CD4-positive, alpha-beta T cell treated with Interleukin-6 at 100 ng/mL for 8 hours (primary cell): ENCODE data around the gene ATXN7L1.
"Not testable (repeated sequence)": the region's sequence is repeated elsewhere in the genome, so short reads cannot be mapped to it uniquely, and the experiment has no call there.

ENCODE experiments used
- DNase-seq: peaks from one replicate; pipeline ENCODE4 v3.0.0-alpha.2; 2020; ENCODE audit warnings: mixed read lengths, low spot score

Gene ATXN7L1

DNA sequence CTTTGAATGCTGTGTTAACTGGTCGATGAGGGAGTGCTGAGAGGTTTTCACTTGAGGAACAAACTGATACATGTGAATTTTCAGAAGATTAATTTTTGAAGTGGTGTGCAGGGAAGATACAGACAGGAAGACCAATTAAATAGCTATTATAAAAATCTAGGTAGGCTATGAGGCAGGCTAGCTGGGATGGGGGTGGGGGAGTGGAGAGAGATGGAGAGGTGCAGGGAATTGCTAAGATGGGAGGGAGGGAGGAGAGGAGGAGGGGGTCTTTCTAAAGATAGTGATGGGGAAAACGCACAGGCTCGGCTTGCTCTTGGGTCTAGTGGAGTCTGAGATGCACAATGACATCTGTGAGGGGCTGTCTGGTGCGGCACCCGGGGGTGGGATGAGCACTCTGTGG lies 15.2 kb downstream of the ATXN7L1 start:
- DNase-seq, result no peak

DNA sequence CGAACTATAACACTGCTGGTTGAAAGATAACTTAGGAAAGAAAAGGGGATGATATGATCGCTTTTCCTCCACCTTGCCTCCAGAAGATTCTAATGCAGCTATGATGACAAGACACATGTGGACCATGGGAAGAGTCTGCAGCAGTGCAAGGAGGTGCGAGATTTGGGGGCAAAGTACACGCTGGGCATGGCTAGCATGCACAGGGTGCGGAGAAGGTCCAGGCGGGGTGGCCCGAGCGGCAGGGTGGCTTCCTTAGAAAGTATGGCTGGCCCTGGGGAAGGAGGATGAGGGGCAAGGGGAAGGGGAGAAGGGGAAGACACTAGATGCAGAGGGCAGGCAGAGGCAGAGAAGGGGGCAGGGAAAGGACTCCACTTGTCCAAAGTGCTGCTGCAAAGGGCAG lies 15.6 kb downstream of the ATXN7L1 start:
- DNase-seq, result no peak

DNA sequence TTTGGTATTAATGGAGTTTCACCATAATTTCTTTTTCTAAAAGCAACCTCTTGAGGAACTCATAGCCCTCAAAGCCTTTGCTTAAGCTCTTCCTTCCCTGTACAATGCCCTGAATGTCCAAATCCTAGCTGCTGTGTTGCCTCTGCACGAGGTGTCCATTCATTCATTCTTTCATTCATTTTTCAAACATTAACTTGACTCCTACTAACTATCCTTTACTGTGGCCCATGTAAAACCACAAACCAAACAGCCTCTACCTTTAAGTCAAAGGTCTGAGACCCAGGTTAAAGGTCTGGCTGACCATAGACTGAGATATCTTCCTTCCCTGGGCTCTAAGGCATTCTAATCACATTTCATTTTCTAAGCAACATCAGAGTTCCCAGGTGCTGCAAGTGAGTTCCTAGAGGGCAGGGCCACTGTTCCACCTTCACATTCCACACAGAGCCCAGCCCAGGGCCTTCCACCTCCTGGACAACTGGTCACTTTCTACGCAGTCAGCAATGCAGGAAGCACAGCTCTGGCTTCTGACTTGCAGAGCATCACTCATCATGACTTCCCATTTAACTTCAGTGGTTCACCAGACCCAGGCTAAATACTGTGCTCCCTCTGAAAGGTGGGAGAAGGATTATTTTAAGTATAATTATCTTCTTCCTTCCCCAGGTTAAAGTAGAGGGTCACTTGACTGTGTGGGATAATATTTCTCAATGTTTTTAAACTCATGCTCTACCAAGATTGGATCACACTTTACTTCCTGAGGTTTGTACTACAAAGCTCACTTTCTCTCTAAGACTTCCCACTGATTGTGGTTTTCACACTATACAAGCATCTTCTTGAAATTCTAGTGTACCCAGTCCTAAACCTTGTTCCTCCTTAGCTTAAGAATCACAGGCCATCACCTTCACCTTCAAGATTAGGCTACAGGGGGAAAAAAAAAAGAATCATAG lies 19.1 kb downstream of the ATXN7L1 start:
- DNase-seq, result no peak

DNA sequence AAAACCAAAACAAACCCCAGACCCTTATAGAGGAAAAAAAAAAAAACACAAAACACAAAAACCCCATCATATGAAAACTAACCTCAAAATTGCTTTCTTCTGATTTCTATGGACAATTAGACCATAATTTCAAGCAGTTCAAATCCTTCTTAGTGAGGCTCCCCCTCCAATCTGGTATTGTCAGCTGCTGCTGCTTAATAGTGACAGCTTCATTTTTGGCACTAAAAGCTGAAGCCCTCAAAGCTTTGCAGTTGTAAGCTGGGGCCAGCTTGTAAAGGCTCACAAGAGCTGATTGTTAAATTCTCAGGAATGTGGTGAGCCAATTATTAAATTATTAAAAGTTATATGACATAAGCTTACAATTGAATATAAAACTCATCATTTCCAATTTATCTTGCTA lies 21.9 kb downstream of the ATXN7L1 start:
- no peak for DNase-seq

DNA sequence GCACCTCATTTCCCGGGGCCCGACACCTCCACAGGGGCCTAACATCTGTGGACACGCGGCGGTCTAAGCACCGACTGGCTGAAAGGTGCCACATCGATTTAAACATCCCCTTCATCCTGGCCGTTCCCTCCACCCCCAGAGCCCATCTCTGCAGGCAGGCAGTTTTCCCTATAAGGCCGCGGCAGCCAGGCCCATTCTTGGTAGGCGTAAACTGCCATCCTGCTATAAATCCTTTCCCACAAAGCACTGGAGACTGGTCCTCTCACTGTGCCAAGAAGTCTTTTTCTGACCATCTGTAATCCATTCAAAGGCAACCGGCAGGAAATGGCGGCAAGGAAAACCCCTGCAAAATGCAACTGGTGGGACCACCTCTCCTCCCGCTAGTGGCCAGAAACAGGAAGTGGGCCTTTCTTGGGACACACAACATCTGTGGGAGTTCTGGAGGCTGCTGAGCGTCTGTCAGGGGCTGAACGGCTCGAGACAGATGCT lies 22.4 kb downstream of the ATXN7L1 start:
- DNase-seq, result no peak

DNA sequence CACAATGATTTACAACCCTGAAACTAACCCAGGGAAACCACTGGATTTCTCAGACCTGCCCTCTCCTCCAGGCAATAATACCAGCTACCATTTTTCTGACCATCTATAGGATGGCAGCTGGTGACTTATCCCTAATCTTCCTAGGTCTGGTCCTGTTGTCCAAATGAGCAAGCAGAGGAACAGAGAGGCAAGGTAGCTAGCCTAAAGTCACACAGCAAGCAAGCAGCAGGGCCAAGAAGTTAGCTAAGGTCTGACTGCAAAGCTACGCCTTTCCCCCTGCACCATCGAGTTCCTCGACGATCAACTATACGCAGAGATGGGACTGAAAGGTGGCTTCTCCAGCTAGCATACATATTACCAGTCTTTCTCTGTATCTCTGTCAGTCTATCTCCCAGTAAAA lies 25.3 kb downstream of the ATXN7L1 start:
- DNase-seq, result no peak

DNA sequence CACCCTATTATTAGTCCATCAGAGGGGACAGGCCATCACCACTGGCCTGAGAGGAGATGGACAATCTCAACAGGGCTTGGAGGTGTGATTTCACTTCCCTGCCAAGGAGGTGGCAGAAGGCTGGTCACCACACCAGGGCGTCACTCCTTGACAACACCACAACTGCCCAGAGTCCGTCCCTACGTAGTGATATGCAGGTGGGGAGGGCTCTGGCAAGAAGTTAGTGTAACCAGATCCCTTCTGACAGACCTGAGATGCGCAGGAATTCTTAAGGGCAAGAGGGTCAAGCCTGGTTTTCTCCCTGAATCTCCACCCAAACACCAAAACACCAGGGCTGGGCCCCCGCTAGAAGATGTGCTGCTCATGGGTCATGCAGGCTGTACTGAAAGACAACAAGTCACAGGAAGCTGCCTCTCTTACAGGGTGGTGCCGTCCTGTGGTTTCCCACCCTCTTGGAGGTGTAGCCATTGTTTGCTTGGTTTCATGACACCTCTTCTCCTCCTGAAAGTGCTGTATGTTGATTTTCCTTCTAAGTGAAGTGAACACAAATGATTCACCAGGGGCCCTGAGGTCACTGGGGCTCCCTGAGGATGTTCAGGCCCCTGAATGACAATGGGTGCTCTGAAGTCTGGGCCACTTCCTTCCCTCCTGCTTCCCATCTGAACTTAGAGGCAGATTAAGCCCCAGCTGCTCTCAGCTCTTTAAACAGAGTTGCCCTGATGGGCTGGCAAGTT lies 27.1 kb downstream of the ATXN7L1 start:
- DNase-seq, result peak; percentile 71

DNA sequence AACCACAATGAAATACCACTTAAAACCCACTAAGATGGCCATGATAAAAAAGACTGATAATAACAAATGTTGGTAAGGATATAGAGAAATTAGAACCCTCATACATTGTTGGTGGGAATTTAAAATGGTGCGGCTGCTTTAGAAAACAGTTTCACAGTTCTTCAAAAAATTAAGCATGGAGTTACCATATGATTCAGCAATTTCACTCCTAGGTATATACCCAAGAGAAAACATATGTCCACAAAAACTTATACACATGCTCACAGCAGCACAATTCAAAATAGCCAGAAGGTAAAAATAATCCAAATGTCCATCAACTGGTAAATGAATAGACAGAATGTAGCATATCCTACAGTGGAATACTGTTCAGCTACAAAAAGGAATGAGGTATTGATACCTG lies 30.0 kb downstream of the ATXN7L1 start:
- DNase-seq, result no peak

DNA sequence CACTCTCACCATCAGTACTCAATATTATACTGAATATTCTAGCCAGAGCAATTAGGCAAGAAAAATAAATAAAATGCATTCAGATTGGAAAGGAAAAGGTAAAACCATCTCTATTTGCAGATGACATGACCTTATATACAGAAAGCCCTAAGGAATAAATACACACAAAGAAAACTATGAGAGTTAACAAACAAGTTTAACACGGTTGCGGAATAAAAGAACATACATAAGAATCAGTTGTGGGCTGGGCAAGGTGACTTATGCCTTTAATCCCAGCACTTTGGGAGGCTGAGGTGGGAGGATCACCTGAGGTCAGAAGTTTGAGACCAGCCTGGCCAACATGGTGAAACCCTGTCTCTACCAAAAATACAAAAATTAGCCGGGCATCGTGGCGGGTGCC lies 31.7 kb downstream of the ATXN7L1 start:
- DNase-seq, result not testable (repeated sequence)

DNA sequence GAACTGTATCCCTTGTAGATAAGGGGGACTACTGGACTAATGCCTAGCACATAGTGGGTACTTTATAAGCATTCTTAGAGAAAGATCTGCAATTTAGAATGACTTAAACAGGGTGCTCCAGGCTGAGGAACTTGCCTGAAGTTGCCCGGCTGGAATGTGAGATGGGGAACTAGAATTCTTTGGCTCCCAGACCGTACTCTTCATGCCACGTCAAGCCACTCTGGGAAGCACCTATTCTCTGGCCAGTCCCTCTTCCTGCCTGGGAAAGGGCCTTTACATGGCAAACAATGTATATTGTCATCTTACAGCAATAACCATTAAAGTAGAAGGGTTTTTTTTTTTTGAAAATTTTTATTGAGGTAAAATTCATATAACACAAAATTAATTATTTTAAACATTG lies 34.5 kb downstream of the ATXN7L1 start:
- DNase-seq, result no peak

DNA sequence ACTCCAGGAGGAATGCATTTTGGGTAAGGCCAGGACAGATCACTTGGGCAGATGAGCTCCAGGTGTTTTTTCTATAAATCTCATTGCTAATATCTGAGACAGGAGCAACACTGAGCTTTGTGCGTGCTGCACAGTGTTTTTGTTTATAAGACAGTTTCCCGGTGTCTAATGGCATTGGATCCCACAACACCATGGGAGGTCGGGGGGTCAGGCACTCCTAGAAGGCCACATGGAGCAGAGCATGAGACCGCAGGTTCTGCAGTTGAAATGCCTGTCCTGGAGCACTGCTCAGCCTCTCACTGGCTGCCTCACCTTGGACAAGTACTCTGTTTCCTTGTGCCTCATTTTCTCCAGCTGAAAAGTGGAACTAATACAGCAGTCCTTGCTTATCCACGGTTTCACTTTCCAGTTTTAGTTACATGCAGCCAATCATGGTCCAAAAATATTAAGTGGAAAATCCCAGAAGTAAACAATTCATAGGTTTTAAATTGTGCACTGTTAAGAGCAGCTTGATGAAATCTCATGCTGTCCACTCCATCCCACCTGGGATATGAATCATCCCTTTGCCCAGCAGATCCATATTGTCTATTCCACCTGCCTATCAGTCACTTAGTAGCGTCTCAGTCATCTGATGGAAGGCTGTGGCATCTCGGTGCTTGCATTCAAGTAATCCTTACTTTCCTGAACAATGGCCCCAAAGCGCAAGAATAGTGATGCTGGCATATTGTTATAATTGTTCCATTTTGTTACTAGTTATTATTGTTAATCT lies 35.2 kb downstream of the ATXN7L1 start:
- no peak for DNase-seq

DNA sequence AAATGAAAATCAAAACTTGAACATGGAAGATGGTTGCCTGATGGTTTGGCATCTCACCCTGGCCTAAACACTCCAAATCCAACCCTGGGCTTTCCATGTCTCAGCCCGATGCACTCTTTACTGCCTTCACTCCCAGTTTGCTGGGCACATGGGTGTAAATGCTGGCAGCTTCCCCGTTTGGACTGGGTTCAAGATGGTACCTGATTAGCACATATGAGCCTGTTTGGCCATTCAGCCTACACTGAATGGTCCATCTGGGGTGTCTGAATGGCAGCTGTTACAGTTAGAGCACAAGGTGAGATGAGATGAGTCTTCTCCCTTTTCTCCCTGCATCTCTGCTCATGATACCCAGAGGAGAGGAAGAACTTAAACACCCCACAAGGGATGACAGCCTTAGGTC lies 37.1 kb downstream of the ATXN7L1 start:
- no peak for DNase-seq

DNA sequence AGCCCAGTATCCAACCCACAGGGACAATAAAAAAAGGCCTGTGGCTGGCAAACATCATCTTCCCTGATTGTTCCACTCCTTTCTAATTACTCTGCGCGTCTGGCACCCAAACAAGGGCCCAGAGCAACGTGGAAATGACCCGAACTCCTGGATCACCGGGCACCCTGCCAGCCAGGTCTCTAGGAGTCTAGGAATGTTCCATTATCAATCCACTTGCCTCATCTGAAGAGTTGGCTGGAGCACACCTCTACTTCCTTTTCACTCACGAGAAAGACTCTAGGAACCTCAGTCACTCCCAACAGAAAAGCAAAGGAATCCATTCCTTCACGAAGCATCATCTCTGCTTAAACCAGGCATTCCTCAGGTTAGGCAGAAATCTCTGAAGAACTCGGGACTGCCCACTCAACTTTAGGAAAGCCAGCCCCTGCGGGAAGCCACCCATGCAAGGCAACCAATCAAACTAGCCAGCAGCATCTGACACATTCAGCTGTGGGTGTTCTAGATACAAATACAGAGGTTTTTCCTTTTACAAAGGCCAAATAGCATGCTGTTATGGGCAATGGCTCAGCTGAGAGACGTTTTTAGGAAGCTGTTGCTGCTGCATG lies 37.7 kb downstream of the ATXN7L1 start:
- no peak for DNase-seq

DNA sequence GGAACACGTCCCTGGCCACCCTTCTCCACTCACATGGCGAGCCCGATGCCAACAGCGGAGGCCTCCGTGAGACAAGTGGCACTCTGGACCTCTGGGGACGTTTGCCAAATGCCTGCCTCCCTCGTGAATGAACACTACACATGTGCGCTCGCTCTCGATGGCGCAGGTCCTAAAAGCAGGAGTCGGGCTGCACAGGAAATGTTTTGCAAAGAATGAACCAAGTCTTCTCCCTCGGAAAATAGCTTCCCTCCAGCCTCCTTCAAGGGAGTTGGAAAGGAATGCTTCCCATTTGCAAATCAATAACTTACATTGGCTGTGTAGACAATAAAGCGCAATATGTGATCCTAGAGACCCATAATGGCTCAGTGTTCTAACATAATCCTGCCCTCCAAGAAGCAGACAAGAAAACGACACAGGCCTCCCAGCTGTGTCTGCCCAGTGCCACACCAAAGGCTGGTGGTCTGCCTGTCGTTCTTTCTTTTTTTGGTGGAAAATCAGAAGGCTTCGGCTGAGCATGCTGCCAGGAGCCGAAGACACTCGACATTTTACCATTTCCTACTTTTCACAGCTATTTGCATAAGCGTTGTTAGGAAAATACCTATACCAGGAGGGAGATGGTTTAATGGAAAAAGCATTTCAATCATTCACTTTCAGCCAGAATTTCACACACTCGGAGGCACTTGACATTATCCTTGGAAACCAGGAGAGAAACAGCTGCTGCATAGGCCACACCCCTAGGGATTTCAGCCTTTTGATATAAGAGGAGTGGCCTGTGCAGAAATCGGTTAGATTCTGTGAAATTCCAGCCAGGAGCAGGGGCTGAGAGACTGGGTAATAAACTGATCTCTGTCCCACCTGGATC lies 38.4 kb downstream of the ATXN7L1 start:
- DNase-seq, result no peak

DNA sequence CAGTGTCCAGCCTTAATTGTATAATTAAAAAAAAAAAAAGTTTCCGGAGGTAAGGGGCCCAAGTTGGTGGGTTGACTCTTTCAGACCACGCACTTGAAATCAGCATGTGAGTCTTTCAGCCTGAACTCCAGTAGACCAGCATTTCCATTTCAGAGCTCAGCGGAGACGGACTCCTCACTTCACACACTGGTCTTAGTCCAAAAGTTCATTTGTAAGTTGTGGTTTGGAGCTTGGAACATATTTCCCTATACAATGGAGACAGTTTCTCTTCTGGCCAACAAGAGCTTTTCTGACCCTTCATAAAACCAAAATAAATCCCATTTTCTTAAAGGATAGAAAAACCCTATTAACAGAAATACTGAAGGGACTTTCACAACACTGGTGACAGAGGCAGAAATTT lies 41.0 kb downstream of the ATXN7L1 start:
- DNase-seq, result no peak

DNA sequence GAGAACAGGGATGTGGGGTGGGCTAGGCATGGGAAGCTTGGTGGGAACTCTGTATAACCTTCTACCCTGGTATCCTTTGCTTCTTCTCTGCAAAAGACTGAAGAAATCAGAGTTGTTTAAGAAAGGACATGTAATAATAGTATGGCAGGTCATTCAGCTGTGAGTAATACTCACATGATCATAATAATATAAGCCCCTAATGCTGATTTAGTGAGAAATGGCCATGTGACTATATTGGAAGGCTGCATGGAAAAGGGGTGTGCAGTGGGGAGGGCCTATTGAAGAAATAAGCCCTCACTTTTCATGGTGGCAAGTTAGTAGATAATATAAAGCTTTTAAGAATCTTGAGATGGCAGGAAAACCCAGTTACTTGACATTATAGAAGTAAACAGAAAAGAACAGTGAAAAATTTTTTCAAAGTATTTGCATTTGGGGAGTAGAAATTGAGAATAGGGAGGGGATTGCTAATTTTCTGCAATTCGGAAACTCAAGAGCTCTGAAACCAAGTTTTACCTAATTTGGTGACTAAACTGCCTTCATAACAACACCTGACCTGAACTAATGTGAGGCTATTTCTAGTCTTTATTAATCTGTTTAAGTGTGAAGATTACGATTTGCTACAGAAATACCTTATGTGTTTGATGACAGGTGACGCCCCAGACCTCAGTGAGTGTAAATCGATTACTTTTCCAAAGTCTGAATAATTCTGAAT lies 44.4 kb downstream of the ATXN7L1 start:
- DNase-seq, result no peak

DNA sequence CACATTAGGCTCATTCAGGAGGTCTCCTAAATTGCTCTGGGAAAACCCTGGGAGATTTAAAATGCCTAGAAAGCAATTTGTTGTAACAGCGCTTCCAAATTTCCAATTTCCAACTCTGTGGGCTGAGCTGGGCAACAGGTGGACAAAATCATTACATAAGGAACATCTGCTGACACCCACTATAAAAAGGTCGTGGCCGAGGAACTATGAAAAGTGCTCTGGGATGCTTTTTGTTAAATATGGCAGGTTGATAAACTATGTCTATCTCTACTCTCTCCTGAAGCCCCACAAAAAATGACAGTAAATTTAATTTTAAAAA lies 45.1 kb downstream of the ATXN7L1 start:
- DNase-seq, result no peak

DNA sequence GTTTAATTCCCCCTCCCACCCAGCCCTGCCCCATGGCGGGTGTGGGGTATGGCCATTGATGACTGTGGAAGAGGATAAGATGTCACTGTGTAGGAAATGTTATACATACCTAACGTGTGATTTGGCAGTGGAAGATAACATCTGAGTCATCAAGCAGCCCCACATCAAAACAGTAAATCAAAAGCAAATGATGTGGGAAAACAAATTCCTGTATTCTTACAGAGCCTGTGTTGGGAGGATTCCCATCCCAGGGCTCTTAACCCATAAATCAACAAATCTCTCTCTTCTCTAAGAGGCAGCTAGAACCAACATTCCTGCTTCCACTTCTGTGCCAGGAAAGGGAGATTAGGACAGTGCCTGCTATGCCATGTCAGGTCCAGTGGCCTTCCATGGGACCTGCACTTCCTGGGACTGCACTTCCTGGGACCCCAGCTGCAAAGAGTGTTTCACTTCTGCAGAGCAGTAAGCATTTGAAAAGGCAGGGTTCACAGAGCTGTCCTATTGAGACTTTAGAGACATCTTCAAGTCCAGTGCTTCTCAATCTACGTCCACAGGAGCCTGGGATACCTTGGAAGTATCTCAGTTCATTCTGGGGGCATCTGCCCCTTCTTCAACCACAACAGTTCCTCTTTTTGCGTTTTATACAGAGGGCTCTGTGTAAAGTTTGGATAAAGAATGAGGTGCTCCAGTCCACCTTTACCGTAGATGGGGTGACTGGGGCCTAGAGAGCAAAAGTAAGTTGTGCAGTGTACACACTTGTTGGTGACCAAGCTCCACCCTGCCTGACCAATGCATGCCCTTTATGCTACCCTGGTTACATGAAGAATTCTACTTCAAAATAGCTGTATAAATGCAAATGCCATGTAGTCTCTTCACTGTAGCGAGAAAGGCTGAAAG lies 45.7 kb downstream of the ATXN7L1 start:
- DNase-seq, result no peak

DNA sequence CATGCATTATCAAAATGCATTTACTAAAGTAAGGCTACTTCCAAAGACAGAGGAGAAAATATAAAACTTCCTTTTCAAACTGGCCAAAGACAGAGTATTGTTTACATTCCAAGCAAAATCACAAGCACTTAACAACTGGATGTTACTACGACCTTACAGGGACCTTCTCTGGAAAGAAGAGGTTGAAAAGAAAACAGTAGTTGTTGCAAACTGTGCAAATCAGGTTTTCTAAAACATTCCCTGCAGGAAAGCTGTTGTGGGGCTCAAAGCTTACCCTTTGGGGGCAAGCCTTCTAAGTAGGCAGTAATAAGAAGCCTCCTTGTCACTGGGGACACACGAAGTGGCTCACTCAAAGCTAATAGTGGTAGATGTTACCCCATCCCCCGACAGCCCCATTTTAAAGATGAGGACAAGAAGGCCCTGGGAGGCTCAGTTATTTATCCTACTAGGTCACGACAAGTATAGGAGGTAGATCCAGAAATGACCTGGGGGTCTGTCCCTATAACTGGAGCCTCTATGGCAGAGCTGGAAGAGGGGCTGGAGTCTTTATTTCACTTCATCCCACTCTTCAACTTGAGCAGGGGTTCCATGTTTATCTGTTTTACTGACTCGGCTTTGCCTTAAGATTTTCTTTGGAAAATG lies 46.6 kb downstream of the ATXN7L1 start:
- no peak for DNase-seq
